Colon (tissue), 2 donors: ENCODE data around the gene CFLAR.
"Not testable (repeated sequence)": the region's sequence is repeated elsewhere in the genome, so short reads cannot be mapped to it uniquely, and the experiment has no call there.

ENCODE experiments used
- FAIRE-seq: peaks from 2 replicates; lab custom pipeline; 2012; peaks lifted over from hg19 to GRCh38; lab: Jason Lieb, UNC
- donor health status: control.
- donor health status: control.

The CFLAR gene

DNA sequence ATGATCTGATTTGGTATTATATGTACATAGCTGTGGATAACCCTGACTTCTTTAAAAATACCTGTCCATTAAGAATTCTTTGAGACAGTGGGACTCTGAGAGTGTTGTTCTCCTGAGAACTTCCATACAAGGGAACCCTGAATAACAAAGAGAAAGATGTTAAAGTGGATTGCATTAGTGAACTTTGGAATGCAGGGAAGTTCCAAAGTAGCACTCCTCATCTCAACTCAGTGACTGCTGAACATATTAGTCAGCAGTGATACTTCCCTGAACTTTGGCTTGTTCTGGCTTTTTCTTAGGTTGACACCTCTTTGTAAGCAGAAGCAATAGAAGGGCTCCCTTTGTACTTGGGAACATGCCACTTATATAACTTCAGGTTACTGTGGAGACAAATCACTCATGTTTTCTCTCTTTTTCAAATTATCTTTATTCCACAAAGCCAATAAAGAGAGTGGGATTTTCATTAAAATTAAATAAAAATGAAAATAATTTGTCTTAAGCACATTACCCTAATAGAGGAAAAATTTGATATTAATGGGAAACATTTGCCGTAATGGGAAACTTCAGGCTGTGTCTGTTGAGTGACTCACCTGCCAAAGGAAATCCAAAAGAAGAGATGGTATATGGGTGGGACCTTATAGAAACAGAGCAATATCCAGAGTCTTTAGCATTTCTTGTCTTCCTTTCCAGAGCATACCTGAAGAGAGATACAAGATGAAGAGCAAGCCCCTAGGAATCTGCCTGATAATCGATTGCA lies 33.3 kb downstream of the CFLAR start:
- peak; percentile 47 for FAIRE-seq

DNA sequence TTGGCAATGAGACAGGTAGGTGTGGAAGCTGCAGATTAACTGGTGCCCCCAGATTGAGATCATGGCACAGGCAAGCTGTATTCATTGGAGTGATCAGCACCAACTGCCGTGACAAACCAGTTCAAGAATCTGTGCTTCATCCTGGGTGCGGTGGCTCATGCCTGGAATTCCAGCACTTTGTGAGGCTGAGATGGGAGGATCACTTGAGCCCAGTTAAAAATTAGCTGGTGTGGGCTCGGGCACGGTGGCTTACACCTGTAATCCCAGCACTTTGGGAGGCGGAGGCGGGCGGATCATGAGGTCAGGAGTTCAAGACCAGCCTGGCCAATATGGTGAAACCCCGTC lies 33.8 kb downstream of the CFLAR start:
- FAIRE-seq: not testable (repeated sequence)

DNA sequence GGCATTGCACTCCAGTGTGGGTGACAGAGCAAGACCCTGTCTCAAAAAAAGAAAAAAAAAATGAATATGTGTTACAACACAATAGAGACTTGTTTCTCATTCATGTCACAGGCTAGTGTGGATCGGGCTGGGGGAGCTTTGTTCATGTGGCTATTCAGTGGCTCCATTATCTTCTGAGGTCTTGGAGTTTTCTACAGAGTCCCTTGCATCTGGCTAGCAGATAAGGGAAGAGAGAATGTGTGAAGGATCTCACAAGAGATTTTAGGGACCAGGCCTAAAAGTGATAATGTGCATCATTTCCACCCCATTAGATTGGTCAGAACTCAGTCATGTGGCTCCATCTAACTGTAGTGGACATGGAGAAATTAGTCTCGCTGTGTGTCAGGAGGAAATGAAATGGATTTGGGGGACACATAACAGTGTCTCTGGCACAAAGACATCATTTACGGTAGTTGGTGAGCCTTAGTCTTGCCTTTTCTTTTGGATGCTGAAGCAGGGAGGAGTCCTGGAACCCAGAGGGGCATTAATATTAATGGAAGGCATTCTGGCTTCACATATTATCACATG lies 34.6 kb downstream of the CFLAR start:
- FAIRE-seq: no peak

DNA sequence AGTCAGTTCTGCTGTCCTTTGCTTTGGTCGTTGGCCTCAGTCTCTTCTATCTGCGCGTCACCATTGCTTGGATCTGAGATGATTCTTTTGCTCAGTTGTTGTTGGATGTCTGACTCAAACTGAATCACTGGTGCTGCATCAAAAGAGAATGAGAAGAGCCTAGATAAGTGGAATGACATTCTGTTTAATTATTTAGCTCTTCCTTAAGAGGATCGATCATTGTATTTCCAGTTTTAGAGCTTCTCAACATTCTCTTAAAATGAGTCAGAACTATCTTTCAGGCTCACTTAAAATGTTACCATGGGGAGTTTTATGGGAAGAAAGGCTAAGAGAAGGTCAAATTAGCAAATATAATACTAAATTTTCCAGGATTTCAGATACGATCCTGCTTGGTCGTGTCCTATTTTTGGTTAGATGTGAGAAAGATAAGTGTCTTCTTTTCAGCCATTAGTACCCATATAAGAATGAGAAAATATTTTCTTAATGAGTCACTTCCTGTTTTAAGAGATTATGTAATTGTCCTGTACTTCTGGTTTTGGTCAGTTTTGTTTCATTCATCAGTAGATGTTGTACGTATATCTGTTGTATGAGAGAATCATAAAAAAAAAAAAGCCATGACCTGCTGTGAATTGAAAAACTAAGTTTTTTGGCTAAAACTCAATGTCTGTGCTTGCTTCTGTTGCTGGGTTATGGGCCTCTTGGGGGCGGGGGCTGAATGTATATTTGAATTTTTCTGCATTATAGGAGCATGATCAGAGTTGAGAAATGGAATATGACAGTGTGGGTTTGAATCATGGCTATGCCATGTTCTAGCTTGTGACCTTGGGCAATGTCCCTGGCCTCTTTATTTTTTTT lies 35.4 kb downstream of the CFLAR start:
- FAIRE-seq: no peak

DNA sequence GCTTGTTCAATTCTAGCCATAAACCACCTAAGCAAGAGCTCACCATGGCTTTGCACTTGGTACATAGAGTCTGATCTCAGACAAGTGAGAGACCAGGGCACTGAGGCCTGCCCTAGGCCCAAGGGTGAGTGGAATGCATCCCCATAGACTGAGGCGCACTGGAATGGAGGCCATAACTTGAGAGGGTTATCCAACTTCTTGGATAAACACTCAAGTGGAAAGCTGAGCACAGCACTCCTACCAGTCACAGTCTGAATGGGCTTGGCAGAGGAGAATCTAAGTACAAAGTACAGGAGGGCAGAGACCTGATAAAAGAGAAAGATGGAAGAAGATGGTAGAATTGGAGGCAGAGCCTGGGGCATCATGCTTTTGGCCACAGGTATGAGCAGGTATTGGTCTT lies 36.6 kb downstream of the CFLAR start:
- no peak for FAIRE-seq

DNA sequence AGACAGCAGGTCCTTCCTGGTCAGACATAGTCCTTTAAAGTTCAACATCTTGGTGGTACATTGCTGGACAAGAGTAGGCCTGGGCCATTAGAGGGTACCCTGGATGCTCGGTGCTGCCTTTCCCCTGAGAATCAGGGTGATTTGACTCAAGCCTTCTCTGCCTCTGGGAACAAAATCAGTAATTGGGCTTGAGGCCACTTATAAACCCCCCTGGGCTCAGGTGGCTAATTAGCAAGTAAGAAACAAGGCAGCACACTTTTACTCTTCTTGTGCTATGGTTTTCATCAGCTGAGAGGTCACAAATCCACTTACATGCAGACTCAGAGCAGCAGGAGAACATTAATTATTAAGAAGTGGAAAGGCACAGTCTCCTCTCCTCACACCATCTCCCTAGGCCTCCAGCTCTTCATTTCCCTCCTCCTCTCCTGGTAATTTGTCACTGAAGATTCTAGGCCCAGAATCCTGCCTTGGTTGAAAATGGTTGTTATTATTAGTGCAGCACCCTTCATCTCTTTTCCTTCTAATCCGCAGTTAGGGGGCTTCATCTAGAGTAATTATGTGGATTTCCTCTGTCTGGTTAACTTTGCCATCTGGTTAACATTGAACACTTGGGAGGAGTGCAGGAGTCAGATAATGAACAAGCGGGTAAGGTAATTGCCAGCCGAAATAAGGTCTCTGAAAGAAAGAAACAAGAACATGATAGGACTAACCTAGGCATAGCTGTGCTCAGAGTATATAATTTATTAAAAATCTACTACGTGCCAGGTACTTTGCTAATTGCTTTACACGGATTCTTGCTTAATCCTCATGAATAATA lies 37.2 kb downstream of the CFLAR start:
- FAIRE-seq: no peak

DNA sequence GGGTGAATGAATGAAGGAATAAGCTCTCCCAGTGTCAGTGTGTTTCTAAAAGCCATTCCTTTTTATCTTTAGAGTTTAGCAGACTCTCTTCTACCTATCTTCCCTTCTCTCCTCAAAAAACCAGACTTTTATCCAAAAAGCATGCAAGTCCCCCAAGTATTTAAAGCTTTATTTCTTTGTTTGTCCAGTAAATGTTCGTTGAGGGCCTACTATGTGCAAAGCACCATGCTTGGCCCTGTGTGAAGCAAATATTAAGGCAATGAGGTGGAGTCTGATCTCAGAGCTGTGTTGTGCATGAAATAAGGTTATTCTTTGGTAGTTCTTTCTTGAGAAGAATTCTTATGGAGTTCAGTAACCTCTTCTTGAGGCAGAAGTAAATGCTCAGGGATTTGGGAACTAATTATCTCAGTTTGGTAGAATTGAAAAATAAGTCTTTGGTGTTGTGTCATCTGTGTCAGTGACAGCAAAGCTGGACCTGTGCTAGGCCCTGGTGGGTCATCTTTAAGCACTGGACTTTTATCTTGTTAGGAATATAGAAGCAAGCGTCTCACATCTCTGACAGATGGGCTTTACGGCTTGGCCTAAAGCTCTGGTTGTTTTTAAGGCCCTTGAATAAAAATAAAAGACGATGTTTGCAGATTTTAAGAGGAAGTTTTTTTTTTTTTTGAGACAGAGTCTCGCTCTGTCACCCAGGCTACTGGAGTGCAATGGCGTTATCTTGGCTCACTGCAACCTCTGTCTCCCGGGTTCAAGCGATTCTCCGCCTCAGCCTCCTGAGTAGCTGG lies 38.8 kb downstream of the CFLAR start:
- no peak for FAIRE-seq

DNA sequence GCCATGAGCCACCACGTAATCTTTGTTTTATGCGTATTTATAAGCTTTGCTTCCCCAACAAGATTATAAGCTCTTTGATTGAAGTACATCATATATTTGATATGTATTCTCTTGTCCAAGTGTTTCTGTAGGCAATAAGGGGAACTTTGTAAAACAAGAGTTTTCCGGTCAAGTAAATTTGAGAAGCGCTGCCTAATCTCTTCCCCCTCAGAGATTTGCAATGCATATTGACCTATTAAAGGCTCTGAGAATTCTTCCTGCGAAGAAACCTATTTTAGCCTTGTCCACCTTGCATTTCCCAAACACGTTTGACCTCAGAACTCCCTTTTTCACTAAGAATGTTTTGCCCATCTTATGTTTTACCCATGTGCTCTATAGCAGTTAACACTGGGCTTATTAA lies 40.1 kb downstream of the CFLAR start:
- no peak for FAIRE-seq

DNA sequence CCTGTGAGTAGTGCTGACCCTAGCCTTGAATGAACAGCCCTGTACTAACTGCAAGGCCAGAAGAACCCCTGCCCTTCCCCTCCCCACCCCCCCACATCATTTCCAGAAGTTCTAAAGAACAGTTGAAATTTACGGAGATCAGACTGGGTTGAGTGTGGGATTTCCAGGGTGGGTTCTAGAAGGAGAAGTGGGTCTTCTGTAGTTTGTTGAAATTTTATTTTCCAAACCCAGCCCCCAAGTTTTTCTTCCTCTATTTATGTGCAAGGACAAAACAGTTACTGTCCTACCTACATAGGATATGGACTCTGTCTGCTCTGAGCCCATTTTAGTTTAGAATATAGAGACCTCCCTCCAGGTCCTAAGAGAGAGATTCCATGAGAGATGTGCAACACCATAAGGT lies 40.7 kb downstream of the CFLAR start:
- no peak for FAIRE-seq

DNA sequence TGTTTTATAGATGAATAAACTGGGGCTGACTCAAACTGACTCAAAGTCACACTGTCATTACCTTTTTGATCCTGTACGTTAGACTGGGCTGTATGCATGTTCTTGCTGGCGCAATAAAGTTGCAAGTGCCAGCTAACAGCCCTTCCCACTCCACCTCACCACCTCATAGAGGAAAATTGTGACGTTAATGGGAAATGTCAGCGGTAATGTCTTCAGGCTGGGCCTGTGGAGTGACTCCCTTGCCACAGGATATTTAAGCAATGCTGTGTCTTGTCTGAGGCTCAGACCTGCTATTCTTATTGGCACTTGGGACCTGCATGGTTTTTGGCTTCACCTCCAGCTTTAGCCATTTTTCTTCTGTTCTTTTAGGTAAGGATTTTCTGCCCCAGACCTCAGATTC lies 41.7 kb downstream of the CFLAR start:
- FAIRE-seq: no peak

DNA sequence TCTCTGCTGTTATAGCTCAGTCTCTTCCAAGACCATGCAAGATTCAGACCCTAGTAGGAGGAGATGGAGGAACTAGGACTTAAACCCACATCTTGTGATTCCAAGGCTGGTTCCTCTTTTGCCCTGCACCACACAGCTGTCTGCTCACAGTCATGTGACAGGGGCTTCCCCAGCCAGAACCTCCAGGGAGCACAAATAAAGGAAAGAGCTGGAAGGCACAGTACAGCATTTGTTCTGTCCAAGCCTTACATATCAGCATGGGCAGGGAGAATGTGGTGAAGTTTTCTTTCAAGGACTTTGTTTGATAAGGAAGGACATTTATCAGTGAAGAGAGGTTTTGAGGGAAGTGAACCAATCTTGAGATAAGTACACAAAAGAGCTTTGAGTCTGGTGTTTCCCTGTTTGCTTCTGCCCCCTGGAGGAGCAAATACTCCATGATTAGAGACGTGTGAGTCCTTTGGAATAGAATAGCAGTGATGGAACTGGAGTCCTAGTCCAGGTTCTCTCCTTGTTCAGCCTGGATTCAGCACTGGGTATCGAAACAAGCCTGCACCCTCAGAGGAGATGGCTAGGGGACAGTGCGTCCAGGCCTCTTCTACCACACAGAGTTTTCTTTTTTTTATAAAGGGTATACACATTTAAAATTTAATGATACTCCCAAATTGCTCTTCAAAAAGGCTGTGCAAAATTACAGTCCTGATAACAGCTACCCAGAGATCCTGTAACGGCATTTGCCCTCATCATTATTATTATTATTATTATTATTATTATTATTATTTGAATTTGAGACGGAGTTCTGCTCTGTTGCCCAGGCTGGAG lies 42.4 kb downstream of the CFLAR start:
- FAIRE-seq: no peak

DNA sequence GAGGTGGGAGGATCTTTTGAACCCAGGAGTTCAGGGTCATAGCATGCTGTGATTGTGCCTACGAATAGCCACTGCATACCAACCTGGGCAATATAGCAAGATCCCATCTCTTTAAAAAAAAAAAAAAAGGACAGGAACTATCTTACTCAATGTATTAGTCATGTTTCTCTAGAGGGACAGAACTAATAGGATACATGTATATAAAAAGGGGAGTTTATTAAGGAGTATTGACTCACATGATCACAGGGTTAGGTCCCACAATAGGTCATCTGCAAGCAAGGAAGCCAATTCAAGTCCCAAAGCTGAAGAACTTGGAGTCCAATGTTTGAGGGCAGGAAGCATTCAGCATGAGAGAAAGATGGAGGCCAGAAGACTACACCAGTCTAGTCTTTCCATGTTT lies 48.2 kb downstream of the CFLAR start:
- FAIRE-seq: no peak

DNA sequence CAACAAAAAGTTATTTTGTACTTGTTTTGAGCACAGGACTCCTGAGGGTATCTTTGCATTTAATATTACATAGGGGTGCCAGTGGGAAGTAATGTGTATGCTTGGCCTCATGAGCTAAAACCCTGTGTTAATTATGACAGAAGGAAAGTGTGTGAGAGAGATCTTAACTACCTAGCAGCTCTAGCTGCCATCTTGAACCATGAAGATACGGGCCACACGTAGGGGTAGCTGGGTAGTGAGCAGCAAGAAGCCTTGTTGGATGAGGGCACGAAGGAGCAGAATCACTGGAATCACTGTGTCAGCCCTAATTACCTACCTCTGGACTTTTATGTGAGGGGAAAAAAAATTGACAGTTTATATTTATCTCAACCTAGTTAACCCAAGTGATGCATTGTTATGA lies 51.6 kb downstream of the CFLAR start:
- no peak for FAIRE-seq

DNA sequence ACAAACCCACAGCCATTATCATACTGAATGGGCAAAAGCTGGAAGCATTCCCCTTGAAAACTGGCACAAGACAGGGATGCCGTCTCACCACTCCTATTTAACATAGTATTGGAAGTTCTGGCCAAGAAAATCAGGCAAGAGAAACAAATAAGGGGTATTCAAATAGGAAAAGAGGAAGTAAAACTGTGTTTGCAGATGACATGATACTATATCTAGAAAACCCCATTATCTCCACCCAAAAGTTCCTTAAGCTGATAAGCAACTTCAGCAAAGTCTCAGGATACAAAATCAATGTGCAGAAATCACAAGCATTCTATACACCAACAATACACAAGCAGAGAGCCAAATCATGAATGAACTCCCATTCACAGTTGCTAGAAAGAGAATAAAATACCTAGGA lies 52.5 kb downstream of the CFLAR start:
- FAIRE-seq: not testable (repeated sequence)

DNA sequence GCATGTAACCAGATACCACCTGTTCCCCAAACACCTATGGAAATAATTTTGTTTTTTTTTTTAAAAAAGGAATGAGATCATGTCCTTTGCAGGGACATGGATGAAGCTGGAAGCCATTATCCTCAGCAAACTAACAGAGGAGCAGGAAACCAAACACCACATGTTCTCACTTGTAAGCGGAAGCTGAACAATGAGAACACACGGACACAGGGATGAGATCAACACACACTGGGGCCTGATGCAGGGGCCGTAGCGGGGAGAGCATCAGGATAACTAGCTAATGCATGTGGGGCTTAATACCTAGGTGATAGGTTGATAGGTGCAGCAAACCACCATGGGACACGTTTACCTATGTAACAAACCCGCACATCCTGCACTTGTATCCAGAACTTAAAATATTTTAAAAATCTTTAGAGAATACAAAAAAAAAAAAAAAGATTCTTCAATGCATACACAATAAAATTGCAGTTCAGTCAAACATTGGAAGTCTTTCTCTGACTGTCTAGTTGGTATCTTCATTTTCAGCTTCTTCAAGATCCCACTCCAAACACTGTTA lies 55.4 kb downstream of the CFLAR start:
- no peak for FAIRE-seq

DNA sequence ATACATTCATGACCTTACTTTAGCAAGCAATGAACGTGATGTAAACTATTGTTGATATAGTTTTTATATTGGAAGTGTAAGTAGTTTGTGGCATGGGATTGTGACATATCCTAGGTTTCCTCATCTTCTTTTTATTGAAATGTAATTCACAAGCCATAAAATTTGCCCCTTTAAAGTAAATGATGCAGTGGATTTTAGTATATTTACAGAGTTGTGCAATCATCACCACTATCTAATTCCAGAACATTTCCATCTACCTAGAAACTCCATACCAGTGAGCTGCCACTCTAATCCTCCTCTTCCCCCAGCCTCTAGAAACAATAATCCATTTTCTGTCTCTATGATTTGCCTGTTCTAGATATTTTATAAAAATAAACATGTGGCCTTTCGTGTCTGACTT lies 56.3 kb downstream of the CFLAR start:
- no peak for FAIRE-seq

DNA sequence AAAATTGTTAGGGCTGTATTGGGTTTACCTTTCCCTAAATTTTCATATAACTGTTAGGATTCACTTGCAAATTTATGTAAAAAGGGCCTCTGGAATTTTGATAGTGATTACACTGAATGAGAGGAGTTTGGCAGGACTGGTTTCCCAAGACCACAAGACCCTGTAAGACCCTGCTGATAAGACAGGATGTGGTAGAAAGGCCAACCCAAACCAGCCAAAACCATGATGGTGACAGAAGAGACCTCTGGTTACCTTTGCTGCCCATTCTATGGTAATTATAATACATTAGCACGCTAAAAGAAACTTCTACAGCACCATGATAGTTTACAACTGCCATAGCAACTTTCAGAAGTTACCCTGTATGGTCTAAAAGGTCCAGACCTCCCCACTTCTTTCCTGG lies 58.7 kb downstream of the CFLAR start:
- FAIRE-seq: no peak

DNA sequence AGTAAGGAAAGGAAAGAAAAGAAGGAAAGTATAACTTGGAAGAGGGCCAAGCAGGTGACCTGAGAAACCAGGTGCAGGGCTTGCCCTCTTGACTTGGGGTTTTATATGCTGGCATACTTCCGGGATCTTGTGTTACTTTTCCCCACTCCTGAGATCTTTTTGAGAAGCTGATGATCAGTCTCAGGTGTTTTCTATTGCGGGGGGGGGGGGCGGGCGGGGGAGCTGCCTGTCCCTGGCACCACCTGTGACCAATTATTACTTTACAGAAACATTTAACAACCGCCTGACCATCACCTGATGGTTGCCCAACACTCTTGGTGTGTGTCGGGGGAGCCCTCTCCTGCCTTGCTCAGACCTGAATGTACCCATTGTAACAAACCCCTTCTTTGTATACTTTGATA lies 60.1 kb downstream of the CFLAR start:
- no peak for FAIRE-seq

DNA sequence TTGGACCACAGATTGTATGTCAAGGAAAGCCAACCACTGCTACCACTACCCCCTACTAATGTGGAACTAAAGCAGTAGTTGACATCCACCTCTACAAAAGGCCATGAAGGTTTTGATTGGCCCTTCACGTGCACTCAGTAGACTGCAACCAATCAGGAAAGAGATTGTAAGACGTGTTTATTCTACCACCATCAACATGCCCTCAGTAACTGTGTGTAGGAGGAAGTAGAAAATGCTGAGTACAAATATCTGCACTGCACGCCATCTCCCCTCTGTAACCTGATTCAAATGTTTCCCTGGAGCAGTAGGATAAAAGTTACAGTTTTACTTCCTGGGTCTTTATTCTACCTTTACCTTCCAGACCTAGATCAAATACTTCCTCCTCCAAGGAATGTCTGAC lies 64.0 kb downstream of the CFLAR start:
- no peak for FAIRE-seq

DNA sequence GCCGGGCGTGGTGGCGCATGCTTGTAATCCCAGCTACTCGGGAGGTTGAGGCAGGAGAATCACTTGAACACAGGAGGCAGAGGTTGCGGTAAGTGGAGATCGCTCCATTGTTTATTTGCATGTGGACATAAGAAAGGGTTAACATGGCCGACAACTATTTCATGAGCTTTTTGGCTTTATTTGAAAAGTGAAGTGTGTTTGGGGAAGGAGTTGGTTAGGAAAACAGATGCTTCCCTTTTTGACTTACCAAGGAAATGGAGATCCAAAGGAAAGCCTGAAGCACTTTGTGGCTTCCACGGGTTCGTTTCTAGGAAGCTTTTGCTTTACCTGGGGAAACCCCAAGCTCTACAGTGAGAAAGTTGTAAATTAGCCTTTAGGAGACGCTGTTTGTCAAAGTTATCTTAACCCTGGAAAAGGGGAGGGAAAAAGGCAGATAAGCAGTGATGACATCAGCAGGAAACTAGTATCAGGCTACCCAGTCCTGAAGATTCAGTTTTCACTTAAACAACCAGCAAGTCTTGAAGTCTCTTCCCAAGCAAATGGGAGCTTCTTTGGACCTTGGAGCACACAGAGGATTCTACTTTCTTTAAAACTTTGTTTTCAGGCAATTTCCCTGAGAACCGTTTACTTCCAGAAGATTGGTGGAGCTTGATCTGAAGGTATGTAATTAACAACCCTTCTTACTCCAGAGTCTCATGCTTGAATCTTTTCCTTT lies 66.8 kb downstream of the CFLAR start, which contains the start of gene CASP10:
Gene CASP10, plus strand, starts transcription at position 492 of the 715 bp plus-strand sequence. CDS start 2,637 bp downstream, outside the sequence.
- no peak for FAIRE-seq
